RWPE2 (cell line): ENCODE data around the gene STAU1.

Source experiments
- ATAC-seq: fragments of 200-7000 bp; cut with Tn5 transposase; 3 replicates; pipeline ENCODE4 v1.9.1; 2021; ENCODE audit warnings: low read depth
- DNase-seq: peaks from one replicate; pipeline ENCODE4 v3.0.0-alpha.2; 2020; ENCODE audit warnings: low spot score
- H3K27ac ChIP-seq: fragments of 450-650 bp; 2 replicates; pipeline ENCODE4 v1.5.1; 2017; ENCODE audit warnings: mild to moderate bottlenecking; ENCODE audit not compliant: poor library complexity, severe bottlenecking
- H3K27me3 ChIP-seq: fragments of 250-450 bp; sonication (Bioruptor Pico); 2 replicates; pipeline ENCODE4 v1.5.1; 2021; ENCODE audit warnings: mild to moderate bottlenecking, moderate library complexity; ENCODE audit not compliant: insufficient read depth, poor library complexity, severe bottlenecking
- H3K36me3 ChIP-seq: fragments of 250-450 bp; sonication (Bioruptor Pico); 2 replicates; pipeline ENCODE4 v1.5.1; 2020; ENCODE audit warnings: low read depth, mild to moderate bottlenecking, moderate library complexity
- H3K4me1 ChIP-seq: fragments of 250-450 bp; sonication (Bioruptor Pico); 2 replicates; pipeline ENCODE4 v1.5.1; 2021; ENCODE audit warnings: mild to moderate bottlenecking, moderate library complexity; ENCODE audit not compliant: insufficient read depth, poor library complexity, severe bottlenecking
- H3K4me3 ChIP-seq: fragments of 250-450 bp; sonication (Bioruptor Pico); 2 replicates; pipeline ENCODE4 v1.5.1; 2021; ENCODE audit warnings: mild to moderate bottlenecking, moderate library complexity; ENCODE audit not compliant: severe bottlenecking
- H3K9me3 ChIP-seq: fragments of 250-450 bp; sonication (Bioruptor Pico); 2 replicates; pipeline ENCODE4 v1.5.1; 2021; ENCODE audit warnings: mild to moderate bottlenecking, moderate library complexity; ENCODE audit not compliant: severe bottlenecking
- TF ChIP-seq, protein P1 (sequence below): fragments of 450-650 bp; IDR thresholded peaks from one replicate; pipeline ENCODE4 v1.5.1; 2017; ENCODE audit warnings: mild to moderate bottlenecking, moderate library complexity; ENCODE audit not compliant: poor library complexity, severe bottlenecking

Gene STAU1

DNA sequence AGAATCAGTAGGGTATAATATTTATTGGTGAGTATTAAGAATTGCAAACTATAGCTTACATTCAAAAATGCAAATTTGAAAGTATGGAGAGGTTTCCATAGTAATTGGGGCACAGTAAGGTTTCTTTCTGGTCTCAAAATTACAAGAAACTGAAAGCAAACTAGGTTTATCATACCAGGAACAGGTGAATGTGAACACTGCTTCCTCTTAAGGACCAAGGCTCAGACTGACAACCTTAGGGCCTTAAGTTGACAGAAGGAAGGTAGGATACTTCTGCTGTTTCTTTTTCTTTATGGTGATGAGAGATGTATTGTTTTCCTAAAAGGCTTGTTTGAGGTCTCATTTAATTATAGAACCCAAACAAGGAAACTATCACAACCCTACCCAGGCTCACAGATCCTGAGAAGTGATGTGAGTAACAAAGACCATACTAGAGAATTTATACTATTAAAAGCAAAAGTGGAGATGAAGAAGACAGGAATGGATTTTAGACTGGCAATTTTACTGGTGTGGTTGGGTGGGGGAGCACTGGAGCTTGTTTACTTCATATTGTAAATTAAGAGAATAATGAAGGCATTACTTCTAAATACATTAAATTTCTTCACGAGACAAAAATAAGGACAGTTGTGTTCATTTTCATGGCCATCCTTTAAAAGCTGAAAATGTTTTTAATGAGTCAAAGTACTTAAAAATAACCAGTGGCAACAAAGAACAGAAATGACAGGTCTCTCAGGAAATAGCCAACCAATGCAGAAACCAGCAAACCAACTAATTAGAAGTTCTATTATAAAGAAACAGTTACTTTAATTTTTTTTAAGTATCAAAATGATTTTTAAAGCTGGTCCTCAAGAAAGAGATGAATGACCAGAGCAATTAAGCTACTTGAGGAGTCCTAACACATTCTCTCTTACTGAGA lies 21.3 kb downstream of the STAU1 start:
- H3K27ac ChIP-seq: no peak overlapping the region
- H3K36me3 ChIP-seq: peaks cover 48% of the 10 kb centered on the region
- DNase-seq (no peak), ATAC-seq (no peak)
- TF ChIP-seq, protein P1, sequence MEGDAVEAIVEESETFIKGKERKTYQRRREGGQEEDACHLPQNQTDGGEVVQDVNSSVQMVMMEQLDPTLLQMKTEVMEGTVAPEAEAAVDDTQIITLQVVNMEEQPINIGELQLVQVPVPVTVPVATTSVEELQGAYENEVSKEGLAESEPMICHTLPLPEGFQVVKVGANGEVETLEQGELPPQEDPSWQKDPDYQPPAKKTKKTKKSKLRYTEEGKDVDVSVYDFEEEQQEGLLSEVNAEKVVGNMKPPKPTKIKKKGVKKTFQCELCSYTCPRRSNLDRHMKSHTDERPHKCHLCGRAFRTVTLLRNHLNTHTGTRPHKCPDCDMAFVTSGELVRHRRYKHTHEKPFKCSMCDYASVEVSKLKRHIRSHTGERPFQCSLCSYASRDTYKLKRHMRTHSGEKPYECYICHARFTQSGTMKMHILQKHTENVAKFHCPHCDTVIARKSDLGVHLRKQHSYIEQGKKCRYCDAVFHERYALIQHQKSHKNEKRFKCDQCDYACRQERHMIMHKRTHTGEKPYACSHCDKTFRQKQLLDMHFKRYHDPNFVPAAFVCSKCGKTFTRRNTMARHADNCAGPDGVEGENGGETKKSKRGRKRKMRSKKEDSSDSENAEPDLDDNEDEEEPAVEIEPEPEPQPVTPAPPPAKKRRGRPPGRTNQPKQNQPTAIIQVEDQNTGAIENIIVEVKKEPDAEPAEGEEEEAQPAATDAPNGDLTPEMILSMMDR: no peak
- peaks cover 3% of the 10 kb centered on the region for H3K4me1 ChIP-seq
- no peak overlapping the region for H3K4me3 ChIP-seq
- H3K27me3 ChIP-seq: no peaks in the 10 kb centered on the region
- H3K9me3 ChIP-seq: no peaks in the 10 kb centered on the region

GRCh38 chr20:49165611-49166010 lies 22.5 kb downstream of the STAU1 start:
- Histone ChIP-seq H3K4me1 (peaks cover 3% of the 10 kb centered on the region), H3K9me3 (no peaks in the 10 kb centered on the region), H3K27me3 (no peaks in the 10 kb centered on the region), H3K27ac (no peak overlapping the region), H3K36me3 (peaks cover 42% of the 10 kb centered on the region), H3K4me3 (no peak overlapping the region)
- ATAC-seq: no peak
- TF ChIP-seq, protein P1: no peak
- no peak for DNase-seq

GRCh38 chr20:49163696-49164095 lies 24.4 kb downstream of the STAU1 start:
- H3K4me1 ChIP-seq: peaks cover 3% of the 10 kb centered on the region

DNA sequence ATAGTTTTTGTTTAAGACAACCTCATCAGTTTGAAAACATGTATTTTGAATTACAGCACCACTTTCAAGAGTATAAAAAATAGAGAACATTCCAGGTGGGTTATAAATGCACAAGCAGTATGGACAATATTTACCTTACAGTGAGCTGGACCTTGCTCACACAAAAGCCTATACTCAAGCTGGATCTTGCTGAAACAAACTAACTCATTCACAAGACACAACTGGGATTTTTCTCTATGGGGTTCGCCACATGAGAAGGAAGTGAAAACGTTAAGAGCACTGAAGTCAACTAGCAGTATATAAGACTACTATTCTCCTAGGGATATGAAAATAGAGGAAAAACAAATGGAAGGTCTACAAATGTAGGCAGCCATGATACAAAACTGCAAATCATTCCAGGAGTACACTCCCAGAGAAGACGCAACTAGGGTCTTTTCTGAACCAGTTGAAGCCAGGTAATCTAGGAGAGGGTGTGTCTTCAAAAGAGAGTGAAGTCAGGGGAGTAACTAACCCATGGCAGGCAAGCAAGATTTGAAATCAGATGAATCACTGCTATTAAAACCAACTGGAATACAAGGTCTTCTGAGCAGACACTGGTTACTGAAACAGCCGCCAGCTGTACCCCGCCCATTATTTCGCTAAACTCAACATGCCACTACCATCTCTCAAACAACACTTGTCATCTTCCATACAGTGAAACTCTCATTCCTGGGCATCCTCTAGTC lies 26.5 kb downstream of the STAU1 start:
- H3K27me3 ChIP-seq: no peaks in the 10 kb centered on the region
- H3K36me3 ChIP-seq: peaks cover 76% of the 10 kb centered on the region
- no peaks in the 10 kb centered on the region for H3K9me3 ChIP-seq
- ATAC-seq: peak; percentile 77
- no peak for DNase-seq
- H3K27ac ChIP-seq: no peak overlapping the region
- TF ChIP-seq, protein P1: no peak
- no peak overlapping the region for H3K4me3 ChIP-seq
- peaks cover 3% of the 10 kb centered on the region for H3K4me1 ChIP-seq

More at GRCh38 chr20:49163696-49164095, 24.4 kb downstream of the STAU1 start:
- Histone ChIP-seq H3K36me3 (peaks cover 58% of the 10 kb centered on the region), H3K9me3 (no peaks in the 10 kb centered on the region), H3K27ac (no peak overlapping the region), H3K4me3 (no peak overlapping the region), H3K27me3 (no peaks in the 10 kb centered on the region)
- DNase-seq (no peak), ATAC-seq (no peak)
- TF ChIP-seq, protein P1: no peak
